HCT116 (cell line): ENCODE data around the gene ARID1A. TPM values are rescaled to one million over a fixed set of nuclear protein-coding genes. Genes with fewer than 3 reads are reported as not detected.
A peak's percentile ranks its signal among the peaks of the same experiment; 100 is the strongest.

Experiments used
- ATAC-seq: fragments of 200-7000 bp; cut with Tn5 transposase; 2 replicates; pipeline ENCODE4 v1.9.1; 2020; ENCODE audit warnings: mild to moderate bottlenecking, moderate library complexity
- BruUV-seq: library from RNA; stranded (reverse); fragments of 400-500 nt; replicated peaks from 2 replicates; lab custom pipeline; 2021; lab: Mats Ljungman, UMichigan
- CTCF ChIA-PET: fragments of 300-600 bp; sonication (Branson Sonifier 250); formaldehyde crosslinking; loops from one replicate; lab custom pipeline; 2021; ENCODE audit warnings: antibody characterized with exemption; lab: Charles Lee
- POLR2A ChIA-PET: fragments of 300-600, 350-600 bp; sonication (Branson Sonifier 250); formaldehyde crosslinking; loops from one replicate; lab custom pipeline; 2021; ENCODE audit warnings: antibody characterized with exemption; lab: Charles Lee
- RAD21 ChIA-PET, 2 experiments: fragments of 300-600 bp; sonication (Branson Sonifier 250); formaldehyde crosslinking; loops; one replicate each; lab custom pipeline; 2023; ENCODE audit warnings: low total read pairs in 2 of 2; ENCODE audit not compliant: uncharacterized antibody in 2 of 2, unreplicated experiment in 2 of 2, low non-redundant PET in 1 of 2; lab: Charles Lee
- DNase-seq: peaks from one replicate; pipeline ENCODE4 v3.0.0-alpha.2; 2010; ENCODE audit warnings: low read depth, low spot score
- H2AFZ ChIP-seq: fragments of 200-600 bp; shearing (Covaris generic), sonication (generic); 2 replicates; pipeline ENCODE4 v1.6.1; 2017; ENCODE audit warnings: low read depth, mixed run types, mixed read lengths, antibody characterized with exemption, low read length; ENCODE audit not compliant: poor library complexity, severe bottlenecking
- H3K27ac ChIP-seq: 2 replicates; pipeline ENCODE4 v1.5.1; 2012; ENCODE audit warnings: low read depth, low read length
- H3K27me3 ChIP-seq: fragments of 200-600 bp; sonication (generic); 2 replicates; pipeline ENCODE4 v1.6.1; 2016; ENCODE audit warnings: mixed run types, low read length, mixed read lengths; ENCODE audit not compliant: insufficient read depth
- H3K36me3 ChIP-seq, 2 experiments: fragments of 200-500 bp in 1 of 2; fragments of 200-600 bp in 1 of 2; sonication (Bioruptor generic) in 1 of 2; sonication (generic) in 1 of 2; 2 replicates each; pipeline versions ENCODE4 v1.5.1 to v1.6.1; 2014 to 2016; ENCODE audit warnings: low read length in 2 of 2, inconsistent platforms in 1 of 2, mixed read lengths in 1 of 2, mixed run types in 1 of 2; ENCODE audit not compliant: insufficient read depth in 2 of 2, control insufficient read depth in 1 of 2
- H3K4me1 ChIP-seq, 2 experiments: fragments of 200-600 bp in 1 of 2; sonication (generic) in 1 of 2; 2 replicates each; pipeline versions ENCODE4 v1.5.1 to v1.6.1; 2012 to 2017; ENCODE audit warnings: low read length in 2 of 2, inconsistent platforms in 1 of 2, mild to moderate bottlenecking in 1 of 2, mixed read lengths in 1 of 2, mixed run types in 1 of 2, moderate library complexity in 1 of 2; ENCODE audit not compliant: insufficient read depth in 2 of 2, control insufficient read depth in 1 of 2
- H3K4me2 ChIP-seq: fragments of 200-600 bp; sonication (generic); 2 replicates; pipeline ENCODE4 v1.6.1; 2017; ENCODE audit warnings: mixed run types, low read length, mixed read lengths
- H3K4me3 ChIP-seq, 2 experiments: fragments of 200-600 bp in 1 of 2; sonication (generic) in 1 of 2; replicated peaks in 1 of 2; 2 replicates each; pipeline ENCODE4 v1.5.1; 2011 to 2016; ENCODE audit warnings: low read length in 2 of 2, control low read depth in 1 of 2, low read depth in 1 of 2, mild to moderate bottlenecking in 1 of 2, mixed read lengths in 1 of 2, mixed run types in 1 of 2
- H3K79me2 ChIP-seq: fragments of 200-600 bp; sonication (generic); 2 replicates; pipeline ENCODE4 v1.6.1; 2017; ENCODE audit warnings: mild to moderate bottlenecking, mixed run types, low read length, moderate library complexity, mixed read lengths; ENCODE audit not compliant: insufficient read depth
- H3K9ac ChIP-seq: fragments of 200-600 bp; sonication (generic); 2 replicates; pipeline ENCODE4 v1.6.1; 2016; ENCODE audit warnings: low read length, mixed read lengths
- H3K9me2 ChIP-seq: fragments of 200-600 bp; sonication (generic), shearing (Covaris generic); 2 replicates; pipeline ENCODE4 v1.6.1; 2017; ENCODE audit warnings: mixed run types, mild to moderate bottlenecking, moderate library complexity; ENCODE audit not compliant: insufficient read depth
- H3K9me3 ChIP-seq, 2 experiments: fragments of 200-500 bp in 1 of 2; fragments of 200-600 bp in 1 of 2; sonication (Bioruptor generic) in 1 of 2; sonication (generic) in 1 of 2; 2 replicates each; pipeline ENCODE4 v1.6.1; 2014 to 2017; ENCODE audit warnings: low read length in 2 of 2, mixed read lengths in 2 of 2, inconsistent platforms in 1 of 2, low read depth in 1 of 2, mild to moderate bottlenecking in 1 of 2, mixed run types in 1 of 2, moderate library complexity in 1 of 2; ENCODE audit not compliant: control insufficient read depth in 1 of 2, insufficient read depth in 1 of 2
- H4K20me1 ChIP-seq: fragments of 200-600 bp; sonication (generic), shearing (Covaris generic); 2 replicates; pipeline ENCODE4 v1.6.1; 2017; ENCODE audit warnings: mixed run types, mild to moderate bottlenecking, moderate library complexity; ENCODE audit not compliant: insufficient read depth
- ATF3 ChIP-seq: IDR thresholded peaks from 2 replicates; pipeline ENCODE4 v1.6.1; 2012
- CEBPB ChIP-seq: IDR thresholded peaks from 2 replicates; pipeline ENCODE4 v1.6.1; 2012; ENCODE audit warnings: low read depth
- EGR1 ChIP-seq: IDR thresholded peaks from 2 replicates; pipeline ENCODE4 v1.6.1; 2012; ENCODE audit warnings: low read depth
- ELF1 ChIP-seq: IDR thresholded peaks from 2 replicates; pipeline ENCODE4 v1.6.1; 2012; ENCODE audit warnings: low read depth, borderline replicate concordance
- EZH2 ChIP-seq: fragments of 200-600 bp; sonication (generic); IDR thresholded peaks from 2 replicates; pipeline ENCODE4 v1.6.1; 2017; ENCODE audit warnings: antibody characterized with exemption, mixed run types
- EZH2phosphoT487 ChIP-seq: fragments of 200-600 bp; IDR thresholded peaks from 2 replicates; pipeline ENCODE4 v1.6.1; 2018; ENCODE audit warnings: antibody characterized with exemption, borderline replicate concordance
- FOSL1 ChIP-seq: IDR thresholded peaks from 2 replicates; pipeline ENCODE4 v1.6.1; 2012; ENCODE audit warnings: low read depth
- JUND ChIP-seq: IDR thresholded peaks from 2 replicates; pipeline ENCODE4 v1.6.1; 2012
- RAD21 ChIP-seq: IDR thresholded peaks from 2 replicates; pipeline ENCODE4 v1.6.1; 2012; ENCODE audit warnings: low read depth, mild to moderate bottlenecking
- SIN3A ChIP-seq: IDR thresholded peaks from 2 replicates; pipeline ENCODE4 v1.6.1; 2012; ENCODE audit warnings: low read depth
- SP1 ChIP-seq: IDR thresholded peaks from 2 replicates; pipeline ENCODE4 v1.6.1; 2012; ENCODE audit warnings: low read depth
- SRF ChIP-seq: IDR thresholded peaks from 2 replicates; pipeline ENCODE4 v1.6.1; 2012; ENCODE audit warnings: low read depth
- YY1 ChIP-seq: IDR thresholded peaks from 2 replicates; pipeline ENCODE4 v1.6.1; 2011; ENCODE audit warnings: low read length, low read depth, moderate library complexity, mild to moderate bottlenecking; ENCODE audit not compliant: insufficient replicate concordance; ENCODE audit errors: extremely low read depth
- ZBTB33 ChIP-seq: IDR thresholded peaks from 2 replicates; pipeline ENCODE4 v1.6.1; 2011; ENCODE audit warnings: mild to moderate bottlenecking, low read length, moderate library complexity; ENCODE audit not compliant: insufficient replicate concordance; ENCODE audit errors: extremely low read depth
- ZFX ChIP-seq: fragments of 450-650 bp; IDR thresholded peaks from 2 replicates; pipeline ENCODE4 v1.6.1; 2017
- intact Hi-C: fragments of 100-400 bp; cut with micrococcal nuclease; formaldehyde crosslinking; loops from 2 replicates; pipeline ENCODE4 v1.10.0; 2022
- total RNA-seq: library from RNA; stranded (reverse); gene quantifications from one replicate; pipeline ENCODE4 v1.2.1, GENCODE V29; 2021; ENCODE audit not compliant: unreplicated experiment
- TF ChIP-seq, protein P1 (sequence below): IDR thresholded peaks from 2 replicates; pipeline ENCODE4 v1.6.1; 2012
- TF ChIP-seq, protein P2 (sequence below): IDR thresholded peaks from 2 replicates; pipeline ENCODE4 v1.6.1; 2012; ENCODE audit warnings: low read depth

ARID1A gene
- total RNA-seq, 1 experiment from 2014 or later, result 62.8 TPM

DNA sequence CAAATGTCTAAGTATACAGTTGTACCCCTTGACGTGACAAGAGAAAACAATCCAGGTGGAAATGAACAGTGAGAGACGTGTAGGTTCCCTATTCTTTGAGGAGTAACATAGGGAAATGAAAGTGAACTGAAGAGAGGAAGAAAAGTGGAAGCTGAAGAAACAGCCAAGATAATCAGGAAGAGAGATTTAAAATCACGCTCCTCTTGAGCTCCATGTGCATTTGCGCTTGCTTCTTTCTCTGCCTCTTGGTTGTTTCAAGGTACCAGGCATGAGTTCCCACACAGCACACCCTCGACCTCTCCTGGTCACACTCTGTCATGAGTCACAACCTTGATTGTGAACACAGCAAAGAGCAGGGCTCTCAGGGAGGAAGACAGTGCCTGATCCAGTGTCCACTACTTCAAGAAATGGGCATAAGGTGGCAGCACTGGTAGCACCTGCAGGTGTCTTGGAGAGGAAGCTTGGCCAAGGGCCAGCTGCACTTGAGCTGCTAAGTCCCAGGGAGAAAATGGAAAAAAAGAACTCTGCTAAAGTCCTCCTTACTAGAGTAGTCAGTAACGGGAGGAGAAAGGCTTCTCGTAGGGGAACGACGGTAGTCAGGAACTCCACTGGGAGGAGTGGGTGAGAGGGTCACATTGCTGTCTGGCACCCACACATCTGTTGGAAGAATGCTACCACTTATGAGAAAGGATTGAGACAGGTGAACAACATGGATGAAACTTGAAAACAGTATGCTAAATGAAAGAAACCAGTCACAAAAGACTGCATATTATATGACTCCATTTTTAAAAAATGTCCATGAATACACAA, 18.3 kb upstream of the ARID1A start (continued):
- TF ChIP-seq ZFX (no peak), SIN3A (no peak), RAD21 (peak; percentile 91), EZH2phosphoT487 (no peak), EZH2 (no peak), EGR1 (no peak)

DNA sequence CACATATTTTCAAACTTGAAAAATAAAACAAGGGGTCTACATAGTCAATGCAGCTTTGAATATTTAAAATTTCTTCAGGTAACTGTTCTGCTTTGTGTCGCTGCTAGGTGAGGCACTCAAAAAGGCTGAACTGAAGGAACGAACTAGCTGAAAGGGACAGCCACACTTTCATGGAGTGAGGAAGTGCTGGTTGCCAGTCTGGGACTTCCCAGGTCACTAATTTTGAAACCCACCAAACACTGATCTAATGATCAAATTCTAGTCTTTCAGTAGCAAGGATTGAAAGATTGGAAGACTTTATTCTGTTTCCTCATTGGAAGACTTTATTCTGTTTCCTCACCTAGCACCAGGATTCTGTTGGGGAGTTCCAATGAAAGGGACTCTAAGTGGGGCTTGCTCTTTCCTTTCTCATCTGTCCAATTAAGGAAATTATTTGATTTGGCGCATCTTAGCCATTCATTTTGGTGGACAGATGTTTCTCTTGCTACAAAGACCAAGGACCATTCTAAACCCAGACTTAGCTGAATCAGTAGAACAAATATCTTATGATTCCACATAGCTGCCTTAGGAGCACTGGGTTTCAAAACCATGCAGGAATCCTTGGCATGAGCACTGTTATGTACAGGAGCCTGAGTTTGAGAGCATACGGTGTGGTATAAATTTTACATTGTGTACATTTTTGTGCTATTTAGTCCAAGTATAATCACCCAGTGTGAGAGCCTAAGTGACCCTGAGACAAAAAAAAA, 10.9 kb upstream of the ARID1A start:
- RAD21 ChIA-PET, result interaction anchor here in 1 of 2 experiments (0.6 kb wide), 1 partner anchor 83 kb away, joined by 3 read pairs; no protein-coding TSS in a partner anchor
- H2AFZ ChIP-seq, result no peak overlapping the region
- no peak overlapping the region for H3K27ac ChIP-seq
- no peak overlapping the region for H3K9ac ChIP-seq
- H4K20me1 ChIP-seq, result no peaks in the 10 kb centered on the region
- H3K9me2 ChIP-seq, result no peaks in the 10 kb centered on the region
- H3K4me2 ChIP-seq, result no peak overlapping the region
- H3K4me1 ChIP-seq, result peaks cover 0 to 16% of the 10 kb centered on the region in 2 experiments; a peak in 3 of 4 replicates
- H3K79me2 ChIP-seq, result no peaks in the 10 kb centered on the region
- intact Hi-C loops, result no loop called here
- DNase-seq (no peak), ATAC-seq (no peak)
- POLR2A ChIA-PET, result interaction anchor here (1.4 to 1.8 kb wide), 2 partner anchors 9 to 104 kb away, joined by 3 to 6 read pairs; no protein-coding TSS in a partner anchor
- no peaks in the 10 kb centered on the region for H3K27me3 ChIP-seq
- CTCF ChIA-PET, result no interaction called here
- no TSS peak for BruUV-seq
- no peak overlapping the region for H3K4me3 ChIP-seq
- H3K36me3 ChIP-seq, result no peaks in the 10 kb centered on the region
- H3K9me3 ChIP-seq, result no peaks in the 10 kb centered on the region
- no peak for TF ChIP-seq YY1
- TF ChIP-seq ZBTB33, result no peak
- TF ChIP-seq FOSL1, result no peak
- no peak for TF ChIP-seq ELF1
- TF ChIP-seq, protein P1, sequence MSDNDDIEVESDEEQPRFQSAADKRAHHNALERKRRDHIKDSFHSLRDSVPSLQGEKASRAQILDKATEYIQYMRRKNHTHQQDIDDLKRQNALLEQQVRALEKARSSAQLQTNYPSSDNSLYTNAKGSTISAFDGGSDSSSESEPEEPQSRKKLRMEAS, result no peak
- TF ChIP-seq JUND, result no peak
- TF ChIP-seq EGR1, result no peak
- no peak for TF ChIP-seq EZH2
- TF ChIP-seq, protein P2, sequence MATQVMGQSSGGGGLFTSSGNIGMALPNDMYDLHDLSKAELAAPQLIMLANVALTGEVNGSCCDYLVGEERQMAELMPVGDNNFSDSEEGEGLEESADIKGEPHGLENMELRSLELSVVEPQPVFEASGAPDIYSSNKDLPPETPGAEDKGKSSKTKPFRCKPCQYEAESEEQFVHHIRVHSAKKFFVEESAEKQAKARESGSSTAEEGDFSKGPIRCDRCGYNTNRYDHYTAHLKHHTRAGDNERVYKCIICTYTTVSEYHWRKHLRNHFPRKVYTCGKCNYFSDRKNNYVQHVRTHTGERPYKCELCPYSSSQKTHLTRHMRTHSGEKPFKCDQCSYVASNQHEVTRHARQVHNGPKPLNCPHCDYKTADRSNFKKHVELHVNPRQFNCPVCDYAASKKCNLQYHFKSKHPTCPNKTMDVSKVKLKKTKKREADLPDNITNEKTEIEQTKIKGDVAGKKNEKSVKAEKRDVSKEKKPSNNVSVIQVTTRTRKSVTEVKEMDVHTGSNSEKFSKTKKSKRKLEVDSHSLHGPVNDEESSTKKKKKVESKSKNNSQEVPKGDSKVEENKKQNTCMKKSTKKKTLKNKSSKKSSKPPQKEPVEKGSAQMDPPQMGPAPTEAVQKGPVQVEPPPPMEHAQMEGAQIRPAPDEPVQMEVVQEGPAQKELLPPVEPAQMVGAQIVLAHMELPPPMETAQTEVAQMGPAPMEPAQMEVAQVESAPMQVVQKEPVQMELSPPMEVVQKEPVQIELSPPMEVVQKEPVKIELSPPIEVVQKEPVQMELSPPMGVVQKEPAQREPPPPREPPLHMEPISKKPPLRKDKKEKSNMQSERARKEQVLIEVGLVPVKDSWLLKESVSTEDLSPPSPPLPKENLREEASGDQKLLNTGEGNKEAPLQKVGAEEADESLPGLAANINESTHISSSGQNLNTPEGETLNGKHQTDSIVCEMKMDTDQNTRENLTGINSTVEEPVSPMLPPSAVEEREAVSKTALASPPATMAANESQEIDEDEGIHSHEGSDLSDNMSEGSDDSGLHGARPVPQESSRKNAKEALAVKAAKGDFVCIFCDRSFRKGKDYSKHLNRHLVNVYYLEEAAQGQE, result no peak
- TF ChIP-seq SRF, result no peak
- no peak for TF ChIP-seq CEBPB
- TF ChIP-seq SP1, result no peak
- TF ChIP-seq ATF3, result no peak
